Glomerular endothelial cell (primary cell): ENCODE measurements around the gene ADGRE3. TPM values are rescaled to one million over a fixed set of nuclear protein-coding genes. Genes with fewer than 3 reads are reported as not detected.
A peak's percentile ranks its signal among the peaks of the same experiment; 100 is the strongest.

Source experiments
- DNase-seq: peaks from one replicate; pipeline ENCODE4 v3.0.0-alpha.2; 2011; ENCODE audit warnings: low read depth, low spot score; ENCODE audit errors: extremely low read depth
- total RNA-seq: library from RNA; depleted of rRNA; stranded (reverse); fragments of >200 nt; gene quantifications from 2 replicates; pipeline ENCODE4 v1.2.3, GENCODE V29; 2015

Gene ADGRE3
- not detected in 2 replicates for total RNA-seq

GRCh38 chr19:14674764-14675163 lies at the start of gene ADGRE3:
ADGRE3 (minus strand) TSS chr19:14674844; CDS start chr19:14674770, 74 bp downstream.
- DNase-seq: no peak

- no peak for DNase-seq
Observed at GRCh38 chr19:14722127-14722526, 47.5 kb upstream of the ADGRE3 start.

GRCh38 chr19:14719162-14719561 lies 44.5 kb upstream of the ADGRE3 start:
- no peak for DNase-seq

GRCh38 chr19:14718522-14719116 lies 44.0 kb upstream of the ADGRE3 start:
- DNase-seq: no peak

- no peak for DNase-seq
Observed at GRCh38 chr19:14715841-14716240, 41.2 kb upstream of the ADGRE3 start.

- no peak for DNase-seq
Observed at GRCh38 chr19:14704450-14704849, 29.8 kb upstream of the ADGRE3 start.

GRCh38 chr19:14703833-14704232 lies 29.2 kb upstream of the ADGRE3 start:
- no peak for DNase-seq

GRCh38 chr19:14700711-14701375 lies 26.2 kb upstream of the ADGRE3 start:
- no peak for DNase-seq

GRCh38 chr19:14699641-14700040 lies 25.0 kb upstream of the ADGRE3 start:
- no peak for DNase-seq

- DNase-seq: no peak
Observed at GRCh38 chr19:14695471-14695870, 20.8 kb upstream of the ADGRE3 start.

GRCh38 chr19:14694641-14695266 lies 20.1 kb upstream of the ADGRE3 start:
- DNase-seq: no peak

- DNase-seq: peak; percentile 29
Observed at GRCh38 chr19:14689598-14690503, 15.2 kb upstream of the ADGRE3 start, which contains the start of gene ZNF333. ZNF333 (plus strand) TSS chr19:14690048; CDS start chr19:14693492, 3,444 bp downstream.

- DNase-seq: no peak
Observed at GRCh38 chr19:14686411-14686810, 11.8 kb upstream of the ADGRE3 start.

GRCh38 chr19:14683439-14683838 lies 8.8 kb upstream of the ADGRE3 start:
- DNase-seq: no peak

- DNase-seq: no peak
Observed at GRCh38 chr19:14682084-14682483, 7.4 kb upstream of the ADGRE3 start.

- no peak for DNase-seq
Observed at GRCh38 chr19:14678199-14678598, 3.6 kb upstream of the ADGRE3 start.

GRCh38 chr19:14677464-14677863 lies 2.8 kb upstream of the ADGRE3 start:
- no peak for DNase-seq

GRCh38 chr19:14676762-14677161 lies 2.1 kb upstream of the ADGRE3 start:
- DNase-seq: no peak

GRCh38 chr19:14673088-14673487 lies 1.6 kb downstream of the ADGRE3 start:
- no peak for DNase-seq

GRCh38 chr19:14672188-14672872 lies 2.3 kb downstream of the ADGRE3 start:
- no peak for DNase-seq
